Fibroblast of skin of scalp (primary cell): ENCODE data around the gene CPEB2.
A peak's percentile ranks its signal among the peaks of the same experiment; 100 is the strongest.
"Not testable (repeated sequence)": the region's sequence is repeated elsewhere in the genome, so short reads cannot be mapped to it uniquely, and the experiment has no call there.

Experiments used
- DNase-seq: peaks from one replicate; pipeline ENCODE4 v3.0.0-alpha.2; 2013

CPEB2 gene

GRCh38 chr4:15060213-15060612, 57.9 kb downstream of the CPEB2 start:
- no peak for DNase-seq

DNA sequence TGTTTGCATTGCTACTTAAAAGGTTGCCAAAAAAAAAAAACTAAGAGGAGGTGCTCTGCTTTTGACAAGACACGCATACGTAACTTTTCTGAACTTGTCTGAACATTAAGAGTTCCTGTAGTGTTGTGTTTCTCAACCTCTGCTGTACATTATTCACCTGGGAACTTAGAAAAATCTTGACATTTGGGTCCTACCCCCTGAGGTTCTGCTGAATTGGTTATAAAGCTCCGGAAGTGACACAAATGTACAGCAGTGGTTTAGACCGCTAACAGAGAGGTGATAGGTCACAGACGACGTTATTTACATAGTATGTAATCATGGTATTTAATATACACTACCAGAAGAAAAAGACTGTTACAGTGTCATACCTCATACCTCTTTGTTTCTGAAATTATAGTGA, 61.1 kb downstream of the CPEB2 start:
- DNase-seq, result no peak

DNA sequence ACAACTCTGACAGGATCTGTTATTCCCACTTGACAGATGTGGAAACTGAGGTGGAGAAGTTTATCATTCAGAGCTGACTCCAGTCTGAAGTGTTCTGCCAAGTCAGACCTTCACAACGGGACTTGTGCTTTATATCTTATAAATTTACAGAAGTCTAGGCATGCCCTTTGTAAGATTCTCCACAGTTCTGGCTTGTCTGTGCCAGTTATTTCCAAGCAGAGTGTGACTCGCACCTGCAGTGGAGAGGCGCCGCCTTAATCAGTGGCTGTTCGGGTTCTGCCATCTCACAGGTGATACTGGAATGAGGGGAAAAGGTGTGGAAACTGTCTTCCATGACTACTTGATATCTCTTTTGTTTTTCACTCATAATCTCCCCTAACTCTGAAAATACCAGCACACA, 63.2 kb downstream of the CPEB2 start:
- no peak for DNase-seq

GRCh38 chr4:15066140-15066539, 63.9 kb downstream of the CPEB2 start:
- DNase-seq, result no peak

DNA sequence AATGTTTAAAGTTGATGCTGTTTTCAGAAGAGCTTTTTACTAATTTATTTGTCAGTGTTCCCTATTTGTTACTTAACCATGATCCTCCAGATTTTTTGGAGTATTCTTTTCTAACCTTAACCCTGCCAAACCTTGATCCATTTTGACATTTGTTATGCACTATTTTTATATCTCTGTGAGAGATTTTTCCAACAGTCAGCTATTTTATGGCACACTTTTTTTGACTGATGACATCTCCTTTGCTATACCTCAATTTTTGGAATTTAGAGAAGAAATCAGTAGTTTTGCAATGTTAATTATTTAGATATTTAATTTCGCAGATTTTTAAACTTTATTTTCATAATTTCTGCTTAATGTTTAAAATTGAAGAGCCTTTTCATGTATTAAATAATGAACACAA, 66.0 kb downstream of the CPEB2 start:
- no peak for DNase-seq

GRCh38 chr4:15075875-15076274, 73.6 kb downstream of the CPEB2 start:
- DNase-seq, result no peak

DNA sequence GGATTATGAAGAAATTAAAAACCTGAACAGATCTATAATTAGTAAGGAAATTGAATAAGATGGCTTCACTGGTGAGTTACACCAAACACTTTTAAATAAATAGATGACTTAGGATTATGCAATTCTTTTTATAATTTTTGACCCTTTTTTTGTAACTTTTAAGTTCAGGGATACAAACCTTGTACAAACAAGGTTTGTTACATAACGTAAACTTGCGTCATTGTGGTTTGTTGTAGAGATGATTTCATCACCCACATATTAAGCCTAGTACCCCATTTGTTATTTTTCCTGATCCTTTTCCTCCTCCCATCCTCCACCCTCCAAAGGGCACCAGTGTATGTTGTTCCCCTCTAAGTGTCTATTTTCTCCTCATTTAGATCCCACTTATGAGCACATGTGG, 75.7 kb downstream of the CPEB2 start:
- DNase-seq, result peak; percentile 11

DNA sequence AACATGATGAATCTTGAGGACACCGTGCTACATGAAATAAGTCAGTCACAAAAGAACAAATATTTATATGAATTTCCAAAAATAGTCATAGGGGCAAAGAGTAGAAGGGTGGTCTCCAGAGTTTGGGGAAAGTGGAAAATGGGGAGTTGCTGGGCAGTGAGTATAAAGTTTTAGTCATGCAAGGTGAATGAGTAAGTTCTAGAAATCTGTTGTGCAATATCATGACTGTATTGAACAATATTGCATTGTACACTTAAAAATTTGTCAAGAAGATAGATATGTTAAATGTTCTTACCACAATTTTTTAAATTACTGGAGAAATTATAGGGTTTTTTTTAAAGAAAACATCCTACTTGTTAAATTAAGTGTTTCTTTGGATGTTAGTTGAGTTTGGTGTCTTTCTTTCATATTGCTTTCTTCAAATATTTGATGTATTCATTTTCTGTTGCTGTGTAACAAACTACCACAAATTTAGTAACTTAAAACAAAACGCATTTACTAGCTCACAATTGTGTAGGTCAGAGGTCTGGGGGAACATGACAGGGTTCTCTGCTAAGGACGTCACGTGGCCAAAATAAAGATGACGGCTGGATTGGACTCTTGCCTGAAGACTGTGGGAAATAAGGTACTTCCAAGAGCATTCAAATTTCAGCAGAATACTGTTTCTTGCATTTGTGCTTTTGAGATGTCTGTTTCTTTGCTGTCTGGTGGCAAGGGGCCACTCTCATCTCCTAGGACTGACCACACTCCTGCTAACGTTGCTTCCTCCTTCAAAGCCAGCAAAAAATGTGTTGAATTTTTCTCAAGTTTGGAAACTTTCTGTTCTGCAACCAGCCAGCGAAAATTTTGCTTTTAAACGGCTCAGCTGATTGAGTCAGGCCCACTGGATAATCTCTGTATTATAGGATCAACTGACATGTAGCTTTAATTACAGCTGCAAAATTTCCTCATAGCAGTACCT, 76.7 kb downstream of the CPEB2 start:
- DNase-seq, result no peak

DNA sequence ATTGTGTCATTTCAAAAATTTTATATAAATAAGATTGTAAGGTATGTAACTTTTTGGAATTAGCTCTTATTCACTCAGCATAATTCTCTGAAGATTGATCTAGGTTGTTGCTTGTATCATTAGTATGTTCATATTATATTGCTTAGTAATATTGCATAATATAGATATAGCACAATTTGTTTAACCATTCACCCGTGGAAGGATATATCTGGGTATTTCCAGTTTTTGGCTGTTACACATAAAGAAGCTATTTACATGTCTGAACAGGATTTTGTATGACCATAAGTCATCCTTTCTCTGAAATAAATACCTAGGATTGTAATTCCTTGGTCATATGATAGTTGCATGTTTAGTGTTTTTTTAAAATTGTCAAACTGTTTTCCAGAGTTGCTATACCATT, 82.5 kb downstream of the CPEB2 start:
- no peak for DNase-seq

DNA sequence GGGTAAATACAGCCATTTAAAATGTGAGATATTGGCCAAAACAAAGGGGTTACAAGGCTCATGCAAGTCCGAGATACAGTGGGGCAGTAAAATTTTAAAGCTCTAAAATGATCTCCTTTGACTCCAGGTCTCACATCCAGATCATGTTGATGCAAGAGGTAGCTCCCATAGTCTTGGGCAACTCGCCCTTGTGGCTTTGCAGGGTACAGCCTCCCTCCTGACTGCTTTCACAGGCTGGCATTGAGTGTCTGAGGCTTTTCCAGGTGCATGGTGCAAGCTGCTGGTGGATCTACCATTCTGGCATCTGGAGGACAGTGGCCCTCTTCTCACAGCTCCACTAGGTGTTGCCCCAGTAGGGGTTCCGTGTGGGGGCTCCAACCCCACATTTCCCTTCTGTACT, 83.5 kb downstream of the CPEB2 start:
- not testable (repeated sequence) for DNase-seq

DNA sequence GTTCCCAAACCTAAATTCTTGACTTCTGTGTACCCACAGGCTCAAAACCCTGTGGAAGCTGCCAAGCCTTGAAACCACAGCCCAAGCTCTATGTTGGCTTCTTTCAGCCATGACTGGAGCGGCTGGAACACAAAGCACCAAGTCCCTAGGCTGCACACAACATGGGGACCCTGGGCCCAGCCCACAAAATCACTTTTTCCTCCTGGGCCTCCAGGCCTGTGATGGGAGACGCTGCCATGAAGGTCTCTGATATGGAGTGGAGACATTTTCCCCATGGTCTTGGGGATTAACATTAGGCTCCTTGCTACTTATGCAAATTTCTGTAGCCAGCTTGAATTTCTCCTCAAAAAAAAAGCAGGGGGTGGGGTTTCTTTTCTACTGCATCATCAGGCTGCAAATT, 84.0 kb downstream of the CPEB2 start:
- not testable (repeated sequence) for DNase-seq

GRCh38 chr4:15088394-15089035, 86.2 kb downstream of the CPEB2 start:
- DNase-seq, result no peak

DNA sequence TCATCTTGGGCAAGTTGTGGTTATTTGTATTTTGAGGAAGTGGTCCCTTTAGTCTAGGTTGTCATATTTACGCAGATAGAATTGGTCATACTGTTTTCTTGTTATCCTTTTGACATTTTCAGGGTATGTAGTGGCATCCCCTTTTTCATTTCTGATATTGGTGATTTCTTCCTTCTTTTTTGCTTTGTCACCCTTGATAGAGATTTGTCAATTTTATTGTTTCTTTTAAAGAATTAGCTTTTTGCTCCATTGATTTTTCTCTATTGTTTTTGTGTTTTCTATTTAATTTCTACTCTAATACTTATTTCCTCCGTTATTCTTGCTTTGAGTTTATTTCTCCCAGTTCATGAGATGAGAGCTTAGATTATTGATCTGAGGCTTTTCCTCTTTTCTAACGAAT, 87.7 kb downstream of the CPEB2 start:
- no peak for DNase-seq

DNA sequence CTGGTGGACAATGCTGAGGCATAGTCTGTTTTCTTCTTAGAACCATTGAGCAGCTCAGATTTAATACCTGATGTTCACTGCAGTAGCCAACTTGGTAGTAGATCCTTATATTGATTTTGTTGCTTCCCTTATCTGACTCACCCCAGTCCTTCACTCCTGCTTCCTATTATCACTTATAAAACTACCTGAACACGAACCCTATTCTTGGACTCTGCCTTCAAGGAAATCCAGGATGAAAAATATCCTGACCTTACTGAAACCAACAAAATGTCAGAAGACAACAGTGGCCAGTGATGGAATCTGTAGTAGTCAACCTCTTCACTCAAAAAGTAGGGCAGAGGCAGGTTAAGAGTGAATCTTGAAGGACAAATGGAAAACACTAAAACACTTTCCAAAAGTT, 98.1 kb downstream of the CPEB2 start:
- DNase-seq, result no peak

- DNase-seq, result peak; percentile 58
Measured at GRCh38 chr4:15100994-15101695, 98.9 kb downstream of the CPEB2 start.

GRCh38 chr4:15104825-15105224, 102.5 kb downstream of the CPEB2 start:
- DNase-seq, result no peak

DNA sequence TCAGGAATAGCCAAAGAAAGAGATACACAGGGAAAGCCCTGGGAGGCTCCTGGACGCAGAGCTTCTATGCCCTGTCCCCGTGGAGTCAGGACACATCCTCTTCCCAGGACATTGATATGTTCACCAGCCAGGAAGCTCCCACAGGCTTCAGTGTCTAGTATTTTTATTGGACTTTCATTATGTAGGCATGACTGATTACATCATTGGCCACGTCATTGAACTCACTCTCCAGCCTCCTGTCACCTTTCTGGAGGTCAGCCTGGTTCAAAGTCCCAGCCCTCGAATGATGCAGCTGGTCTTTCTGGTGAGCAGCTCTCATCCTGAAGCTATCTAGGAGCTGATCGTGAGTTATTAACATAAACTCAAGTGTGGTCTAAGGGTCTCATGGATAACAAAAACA, 104.1 kb downstream of the CPEB2 start:
- no peak for DNase-seq

DNA sequence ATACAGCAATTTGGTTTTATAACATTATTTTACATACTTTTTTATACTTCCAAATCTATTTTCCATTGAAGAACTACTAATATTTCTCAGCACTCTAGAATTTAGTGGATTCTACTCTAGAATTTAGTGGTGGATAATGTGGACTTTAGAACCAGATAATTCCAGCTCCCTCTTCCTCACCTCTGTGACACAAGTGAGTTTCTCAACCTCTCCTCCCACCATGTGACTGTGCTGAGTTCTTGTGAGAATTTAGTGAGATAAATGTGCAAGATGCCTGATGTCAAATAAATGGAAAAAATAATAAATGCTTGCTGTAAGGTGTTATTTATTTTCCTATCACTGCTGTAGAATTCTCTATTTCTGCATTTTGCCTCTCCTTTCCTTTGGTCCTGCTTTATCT, 107.3 kb downstream of the CPEB2 start:
- DNase-seq, result no peak

- no peak for DNase-seq
Measured at GRCh38 chr4:15110120-15110571, 107.9 kb downstream of the CPEB2 start.

DNA sequence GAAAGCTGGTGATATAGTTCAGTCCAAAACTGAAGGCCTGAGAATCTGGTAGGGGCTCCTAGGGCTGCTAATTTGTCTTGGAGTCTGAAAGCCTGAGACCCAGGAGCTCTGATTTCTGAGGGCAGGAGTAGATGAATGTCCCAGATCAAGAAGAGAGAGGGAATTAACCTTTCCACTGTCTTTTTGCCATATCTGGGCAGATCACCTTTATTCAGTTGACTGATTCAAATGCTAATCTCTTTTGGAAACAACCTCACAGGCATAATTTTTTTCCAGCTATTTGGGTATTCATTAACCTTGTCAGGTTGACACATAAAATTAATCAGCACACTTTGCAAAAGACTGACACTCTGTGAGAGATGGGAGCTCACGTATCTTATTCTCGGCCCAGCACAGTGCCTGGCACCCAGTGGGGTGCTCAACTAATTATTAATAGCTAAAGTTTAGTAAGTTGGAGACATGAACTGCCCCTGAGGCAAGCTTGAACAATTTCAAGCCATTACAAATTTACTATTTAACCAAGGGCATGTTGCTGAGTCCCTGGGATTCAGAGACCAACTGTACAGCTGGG, 114.3 kb downstream of the CPEB2 start:
- DNase-seq, result no peak

- DNase-seq, result no peak
Measured at GRCh38 chr4:15117270-15117946, 115.1 kb downstream of the CPEB2 start.

- DNase-seq, result peak; percentile 11
Measured at GRCh38 chr4:15118292-15118691, 116.0 kb downstream of the CPEB2 start.
